Effector memory CD4-positive, alpha-beta T cell (primary cell): ENCODE data around the gene SLC1A4.

ENCODE experiments used
- DNase-seq, 3 donors: peaks; one replicate each; pipeline ENCODE4 v3.0.0-alpha.2; 2020
- H3K27ac ChIP-seq: 2 replicates; pipeline ENCODE4 v1.7.0; 2013; ENCODE audit warnings: mild to moderate bottlenecking, low read length, moderate library complexity; ENCODE audit not compliant: insufficient read depth, poor library complexity, severe bottlenecking
- H3K27me3 ChIP-seq: replicated peaks from 2 replicates; pipeline ENCODE4 v1.7.0; 2013; ENCODE audit warnings: mild to moderate bottlenecking, low read length; ENCODE audit not compliant: insufficient read depth, control insufficient read depth, poor library complexity, severe bottlenecking
- H3K36me3 ChIP-seq: 2 replicates; pipeline ENCODE4 v1.7.0; 2013; ENCODE audit warnings: mild to moderate bottlenecking, low read length, moderate library complexity; ENCODE audit not compliant: control insufficient read depth, insufficient read depth
- H3K4me1 ChIP-seq: 2 replicates; pipeline ENCODE4 v1.7.0; 2013; ENCODE audit warnings: low read length, mild to moderate bottlenecking; ENCODE audit not compliant: control insufficient read depth, insufficient read depth, poor library complexity, severe bottlenecking
- H3K4me3 ChIP-seq: 2 replicates; pipeline ENCODE4 v1.7.0; 2013; ENCODE audit warnings: low read length, low read depth, mild to moderate bottlenecking; ENCODE audit not compliant: insufficient read depth, poor library complexity, severe bottlenecking
- H3K9me3 ChIP-seq: 2 replicates; pipeline ENCODE4 v1.7.0; 2013; ENCODE audit warnings: mild to moderate bottlenecking, low read length, moderate library complexity; ENCODE audit not compliant: control insufficient read depth

The SLC1A4 gene

DNA sequence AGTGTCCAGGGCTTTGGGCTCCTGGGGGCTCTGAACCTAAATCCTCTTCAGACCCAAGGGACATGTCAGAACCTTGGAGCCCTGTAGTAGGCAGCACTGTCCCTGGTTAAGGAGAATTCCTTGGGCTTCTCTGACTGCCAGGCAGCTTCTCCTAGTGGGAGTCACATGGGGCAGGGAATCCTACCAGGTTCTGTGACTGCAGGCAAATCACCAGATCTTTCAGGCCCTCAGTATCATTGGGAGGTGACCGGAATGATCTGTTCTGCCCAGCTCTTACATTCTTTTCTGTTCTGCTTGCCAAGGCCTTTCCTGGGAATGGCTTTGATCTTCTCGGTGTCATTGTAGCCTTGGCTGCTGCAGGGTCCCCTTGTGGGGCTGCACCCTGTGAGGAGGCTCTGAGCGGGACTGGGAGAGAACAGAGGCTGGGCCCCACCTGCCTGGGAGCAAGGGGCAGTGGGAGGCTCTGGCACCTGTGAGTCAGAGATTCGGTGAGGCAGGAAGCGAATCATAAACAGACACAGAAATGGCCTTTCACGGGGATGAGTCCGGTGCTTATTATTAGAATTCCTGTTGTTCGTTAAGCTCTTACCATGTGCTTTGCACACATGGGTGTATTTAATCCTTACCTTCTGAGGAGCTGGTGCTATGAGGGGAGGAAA is 81.1 kb downstream of the SLC1A4 start:
- Histone ChIP-seq H3K27ac (no peak overlapping the region), H3K27me3 (no peaks in the 10 kb centered on the region), H3K36me3 (peaks cover 33% of the 10 kb centered on the region), H3K4me1 (peaks cover 10% of the 10 kb centered on the region), H3K9me3 (no peaks in the 10 kb centered on the region), H3K4me3 (no peak overlapping the region)
- DNase-seq: no peak

DNA sequence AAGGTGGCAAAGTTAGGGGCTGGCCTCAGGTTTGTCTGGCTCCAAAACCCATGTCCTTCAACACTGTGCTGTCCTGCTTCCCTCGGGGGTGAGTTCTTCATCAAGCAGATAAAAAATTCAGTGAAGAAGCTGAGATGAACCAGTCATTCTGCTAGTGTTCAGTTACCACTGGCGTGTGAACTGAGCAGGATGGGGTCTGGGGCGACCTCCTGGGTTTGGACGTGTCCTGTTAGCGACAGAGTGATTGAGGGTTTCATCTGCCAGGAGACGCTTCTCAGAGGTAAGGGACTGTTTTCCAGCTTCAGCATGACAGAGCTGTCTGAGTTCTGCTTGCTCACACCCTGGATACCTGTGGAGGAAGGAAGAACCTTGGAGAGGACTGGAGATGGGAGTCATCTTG is 81.7 kb downstream of the SLC1A4 start:
- no peak overlapping the region for H3K4me3 ChIP-seq
- no peaks in the 10 kb centered on the region for H3K27me3 ChIP-seq
- no peaks in the 10 kb centered on the region for H3K9me3 ChIP-seq
- H3K36me3 ChIP-seq: peaks cover 33% of the 10 kb centered on the region
- DNase-seq: no peak
- peaks cover 10% of the 10 kb centered on the region for H3K4me1 ChIP-seq
- no peak overlapping the region for H3K27ac ChIP-seq

DNA sequence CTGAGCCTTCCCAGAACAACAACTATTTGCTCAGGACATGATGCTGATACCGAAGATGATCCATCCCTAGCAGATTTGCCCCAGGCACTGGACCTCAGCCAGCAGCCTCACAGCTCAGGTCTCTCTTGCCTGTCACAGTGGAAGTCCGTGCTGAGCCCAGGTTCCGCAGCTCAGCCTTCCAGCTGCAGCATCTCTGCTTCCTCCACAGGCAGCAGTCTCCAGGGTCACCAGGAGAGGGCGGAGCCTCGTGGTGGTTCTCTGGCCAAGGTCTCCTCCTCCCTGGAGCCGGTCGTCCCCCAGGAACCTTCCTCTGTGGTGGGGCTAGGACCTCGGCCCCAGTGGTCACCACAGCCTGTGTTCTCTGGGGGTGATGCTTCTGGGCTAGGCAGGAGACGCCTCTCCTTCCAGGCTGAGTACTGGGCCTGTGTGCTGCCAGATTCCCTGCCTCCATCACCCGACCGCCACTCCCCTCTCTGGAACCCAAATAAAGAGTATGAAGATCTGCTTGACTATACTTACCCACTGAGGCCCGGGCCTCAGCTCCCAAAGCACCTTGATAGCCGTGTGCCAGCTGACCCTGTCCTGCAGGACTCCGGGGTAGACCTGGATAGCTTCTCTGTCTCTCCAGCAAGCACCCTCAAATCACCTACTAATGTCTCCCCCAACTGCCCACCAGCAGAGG is 82.4 kb downstream of the SLC1A4 start:
- no peak for DNase-seq
- H3K9me3 ChIP-seq: no peaks in the 10 kb centered on the region
- H3K27me3 ChIP-seq: no peaks in the 10 kb centered on the region
- peaks cover 33% of the 10 kb centered on the region for H3K36me3 ChIP-seq
- H3K4me1 ChIP-seq: peaks cover 10% of the 10 kb centered on the region
- H3K4me3 ChIP-seq: no peak overlapping the region
- no peak overlapping the region for H3K27ac ChIP-seq

DNA sequence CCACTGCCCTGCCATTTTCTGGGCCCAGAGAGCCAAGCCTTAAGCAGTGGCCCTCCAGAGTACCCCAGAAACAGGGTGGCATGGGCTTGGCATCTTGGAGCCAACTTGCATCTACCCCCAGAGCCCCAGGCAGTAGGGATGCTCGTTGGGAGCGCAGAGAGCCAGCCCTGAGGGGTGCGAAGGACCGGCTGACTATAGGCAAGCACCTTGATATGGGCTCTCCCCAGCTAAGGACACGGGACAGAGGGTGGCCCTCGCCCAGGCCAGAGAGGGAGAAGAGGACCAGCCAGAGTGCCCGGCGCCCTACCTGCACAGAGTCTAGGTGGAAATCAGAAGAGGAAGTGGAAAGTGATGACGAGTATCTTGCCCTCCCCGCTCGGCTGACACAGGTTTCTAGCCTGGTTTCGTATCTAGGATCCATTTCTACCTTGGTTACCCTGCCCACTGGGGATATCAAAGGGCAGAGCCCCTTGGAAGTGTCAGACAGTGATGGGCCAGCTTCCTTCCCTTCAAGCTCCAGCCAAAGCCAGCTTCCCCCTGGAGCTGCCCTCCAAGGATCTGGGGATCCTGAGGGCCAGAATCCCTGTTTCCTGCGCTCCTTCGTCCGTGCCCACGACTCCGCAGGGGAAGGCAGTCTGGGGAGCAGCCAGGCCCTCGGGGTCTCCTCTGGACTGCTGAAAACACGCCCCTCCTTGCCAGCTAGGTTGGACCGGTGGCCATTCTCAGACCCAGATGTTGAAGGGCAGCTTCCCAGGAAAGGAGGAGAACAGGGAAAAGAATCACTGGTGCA is 83.2 kb downstream of the SLC1A4 start:
- Histone ChIP-seq H3K4me1 (peaks cover 7% of the 10 kb centered on the region), H3K27ac (no peak overlapping the region), H3K4me3 (no peak overlapping the region), H3K36me3 (peaks cover 36% of the 10 kb centered on the region), H3K27me3 (no peaks in the 10 kb centered on the region), H3K9me3 (no peaks in the 10 kb centered on the region)
- no peak for DNase-seq
